Activated naive CD8-positive, alpha-beta T cell treated with anti-CD3 and anti-CD28 coated beads for 36 hours (primary cell): ENCODE measurements around the gene RNF26. TPM values are rescaled to one million over a fixed set of nuclear protein-coding genes. Genes with fewer than 3 reads are reported as not detected.

Experiments
- total RNA-seq, 2 experiments: library from RNA; stranded (reverse); gene quantifications; one replicate each; pipeline ENCODE4 v1.2.3, GENCODE V29; 2021

The RNF26 gene
- total RNA-seq, 2 experiments from 2014 or later: 31.8 to 33.0 TPM

Other genes starting within 250 kb of the RNF26 start
- gene HMBS, start 249.6 kb upstream of the RNF26 start, total RNA-seq: 10 to 100 TPM; 42.1 to 43.0 TPM
- 10 to 100 TPM; 58.3 to 63.6 TPM for gene DPAGT1, start 232.7 kb upstream of the RNF26 start, total RNA-seq
- gene C2CD2L, start 227.2 kb upstream of the RNF26 start, total RNA-seq: 10 to 100 TPM; 19.3 to 20.0 TPM
- 10 to 100 TPM; 20.3 to 21.5 TPM for gene HINFP, start 212.9 kb upstream of the RNF26 start, total RNA-seq
- under 1 TPM; 0.12 to 0.22 TPM for gene ABCG4, start 185.5 kb upstream of the RNF26 start, total RNA-seq
- 10 to 100 TPM; 19.3 to 20.7 TPM for gene NLRX1, start 165.8 kb upstream of the RNF26 start, total RNA-seq
- not detected for gene NHERF4, start 149.1 kb upstream of the RNF26 start, total RNA-seq
- gene CBL, start 128.2 kb upstream of the RNF26 start, total RNA-seq: 10 to 100 TPM; 21.4 TPM
- 1 to 10 TPM; 8.9 to 9.9 TPM for gene MCAM, start 17.4 kb upstream of the RNF26 start, total RNA-seq
- not detected for gene C1QTNF5, start 6.4 kb downstream of the RNF26 start, total RNA-seq
- gene MFRP, start 12.2 kb downstream of the RNF26 start, total RNA-seq: not detected
- gene USP2, start 47.2 kb downstream of the RNF26 start, total RNA-seq: 1 to 10 TPM in 1 of 2 experiments, under 1 TPM in 1; 0.82 to 1.4 TPM
- gene THY1, start 88.6 kb downstream of the RNF26 start, total RNA-seq: under 1 TPM in 1 of 2 experiments, not detected in 1; 0.30 TPM